T-helper 1 cell treated with Interleukin-12 subunit alpha and Interleukin-12 subunit beta and Interleukin-4 antibody, amounts not matched to agents 30 ng/mL and 1 ng/mL, for 36 hours (primary cell): Measurements from ENCODE around the gene RGL1. TPM values are rescaled to one million over a fixed set of nuclear protein-coding genes. Genes with fewer than 3 reads are reported as not detected.

Source experiments
- intact Hi-C: fragments of 100-400 bp; cut with micrococcal nuclease; formaldehyde crosslinking; loops from one replicate; pipeline ENCODE4 v1.15.1; 2024
- total RNA-seq: library from RNA; stranded (reverse); gene quantifications from 2 replicates; pipeline ENCODE4 v1.2.3, GENCODE V29; 2022

RGL1 gene
- total RNA-seq, 1 donor from 2014 or later: 5.4 TPM

DNA sequence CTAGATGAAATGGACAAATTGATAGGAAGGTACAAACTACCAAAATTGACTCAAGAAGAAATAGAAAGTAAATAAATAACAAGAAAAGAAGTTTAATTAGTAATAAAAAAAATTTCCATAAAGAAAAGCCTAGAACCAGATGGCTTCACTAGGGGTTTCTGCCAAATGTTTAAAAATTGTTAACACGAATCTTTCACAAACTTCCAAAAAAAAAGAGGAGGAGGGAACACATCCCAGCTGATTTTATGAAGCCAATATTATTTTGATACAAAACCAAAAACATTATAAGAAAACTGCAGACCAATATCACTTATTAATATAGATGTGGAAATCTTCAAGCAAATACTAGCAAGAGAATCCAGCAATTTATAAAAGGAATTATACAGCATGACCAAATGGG lies 143.1 kb downstream of the RGL1 start:
- intact Hi-C loops: no loop called here

DNA sequence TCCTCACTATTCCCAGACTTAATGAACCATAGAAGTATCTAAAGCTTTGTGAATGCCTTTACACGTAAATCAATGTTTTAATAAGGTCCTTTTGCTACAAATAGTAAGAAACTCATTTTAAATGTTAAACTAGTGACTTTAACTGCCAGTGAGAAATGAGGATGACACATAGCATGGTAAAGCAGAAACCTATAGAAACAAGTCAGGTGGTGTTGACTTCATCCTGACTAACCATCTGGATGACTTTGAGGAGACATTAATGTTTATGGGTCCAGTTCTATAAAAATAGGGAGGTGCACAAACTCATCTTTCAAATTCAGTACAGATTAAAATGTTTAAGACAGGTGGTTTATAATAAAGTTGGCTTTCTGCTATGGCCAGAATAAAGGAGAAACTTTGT lies 147.2 kb downstream of the RGL1 start:
- intact Hi-C loops: loop anchor here (10.0 kb wide), 2 partner anchors 757 to 1473 kb away; no protein-coding TSS in a partner anchor

DNA sequence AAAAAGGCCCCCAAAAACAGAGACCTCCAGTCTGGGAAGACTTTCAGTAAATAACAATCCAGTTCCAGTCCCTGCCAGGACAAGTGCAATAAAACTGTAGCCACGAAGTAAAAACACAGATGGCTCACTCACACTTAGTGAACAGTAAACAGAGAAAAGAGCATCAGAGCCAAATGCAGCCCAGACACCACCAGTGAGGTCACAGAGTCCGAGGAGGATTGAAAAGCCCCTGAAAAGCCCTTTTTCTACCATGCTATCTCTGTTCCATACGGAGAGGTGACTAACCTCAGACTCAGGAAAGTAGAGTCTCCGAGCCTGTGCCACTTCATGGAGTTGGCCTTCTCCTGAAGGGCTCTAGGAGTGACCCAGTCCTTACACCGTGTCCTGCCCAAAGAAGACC lies 148.1 kb downstream of the RGL1 start:
- intact Hi-C loops: loop anchor here (10.0 kb wide), 2 partner anchors 758 to 1472 kb away; no protein-coding TSS in a partner anchor

DNA sequence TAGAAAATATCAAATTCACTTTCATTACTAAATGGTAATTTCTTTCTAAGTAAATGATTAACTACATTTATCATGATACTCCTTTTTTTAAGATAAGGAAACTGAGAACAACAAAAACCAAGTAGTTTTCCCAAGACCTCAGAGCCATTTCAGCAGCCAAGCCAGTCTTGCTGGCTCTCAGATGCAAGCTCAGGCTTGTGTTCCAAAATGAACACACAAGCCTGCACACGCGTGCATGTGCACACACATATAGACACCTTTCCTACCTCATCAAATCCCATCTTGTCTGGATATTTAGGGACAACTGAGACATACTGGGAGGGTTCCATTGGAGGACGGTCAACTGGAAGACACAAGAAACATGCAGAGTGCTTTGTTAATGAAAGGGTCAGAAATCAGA lies 149.6 kb downstream of the RGL1 start:
- intact Hi-C loops: loop anchor here (10.0 kb wide), 2 partner anchors 760 to 1470 kb away; no protein-coding TSS in a partner anchor

DNA sequence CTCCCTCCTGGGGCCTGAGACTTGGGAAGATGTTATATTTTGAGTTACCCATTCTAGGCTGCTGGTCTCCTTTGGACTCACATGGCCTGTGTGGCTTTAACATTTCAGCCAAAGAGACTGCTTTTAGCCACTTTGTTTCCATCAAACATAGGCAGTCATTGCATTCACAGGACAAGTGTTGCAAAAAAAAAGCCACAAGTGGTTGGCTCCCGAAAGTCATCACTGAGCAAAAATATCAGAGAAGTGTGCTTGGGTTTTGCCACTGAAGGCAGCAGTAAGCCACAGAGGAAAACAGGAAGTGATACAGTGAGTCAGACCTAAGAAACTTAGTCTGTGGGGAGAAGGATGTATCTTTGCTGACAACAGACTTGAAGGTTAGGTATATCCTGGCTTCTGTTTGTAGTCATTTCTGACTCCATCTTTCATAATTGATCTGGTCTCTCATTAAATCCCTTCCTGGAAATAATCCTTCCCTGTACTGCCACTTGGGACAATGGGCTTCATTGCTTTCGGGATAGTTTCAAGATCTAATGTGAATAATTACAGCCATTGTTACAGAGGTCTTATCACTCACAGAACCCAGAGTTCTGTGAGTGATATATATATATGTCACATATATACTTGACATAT lies 151.8 kb downstream of the RGL1 start:
- intact Hi-C loops: loop anchor here (1.0 to 10.0 kb wide), 18 partner anchors 40 to 1680 kb away; partner anchors contain the start of genes ARPC5, EDEM3, SWT1 and TRMT1L

DNA sequence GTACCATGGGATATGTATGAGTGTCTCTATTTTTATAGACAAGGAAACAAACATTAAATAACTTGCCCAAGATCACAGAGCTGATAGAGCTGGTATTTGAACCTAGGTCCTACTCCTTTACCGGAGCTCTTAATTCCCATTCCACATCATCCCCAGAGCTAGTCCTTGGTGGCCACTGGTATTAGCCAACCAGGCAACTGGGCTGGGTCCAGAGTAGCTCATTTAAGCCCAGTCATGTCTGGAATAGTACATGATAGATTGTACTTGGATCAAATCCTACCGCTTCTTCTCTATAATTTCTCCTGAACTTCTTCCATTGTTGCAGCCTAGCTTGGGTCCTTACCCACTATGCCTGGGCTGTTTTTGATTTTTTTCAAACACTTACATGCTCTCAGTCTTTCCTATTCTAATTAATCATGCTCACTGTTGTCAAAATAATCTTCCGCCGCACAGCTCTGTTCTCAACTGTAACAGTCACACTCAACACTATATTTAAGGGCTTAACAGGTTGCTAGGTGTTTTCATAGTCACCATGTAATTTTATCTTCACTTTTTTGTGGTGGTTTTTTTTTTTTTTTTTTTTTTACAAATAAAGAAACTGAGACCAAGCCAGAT lies 152.4 kb downstream of the RGL1 start:
- intact Hi-C loops: loop anchor here (2.0 to 10.0 kb wide), 5 partner anchors 431 to 1467 kb away; partner anchors contain the start of genes EDEM3, SWT1 and TRMT1L

DNA sequence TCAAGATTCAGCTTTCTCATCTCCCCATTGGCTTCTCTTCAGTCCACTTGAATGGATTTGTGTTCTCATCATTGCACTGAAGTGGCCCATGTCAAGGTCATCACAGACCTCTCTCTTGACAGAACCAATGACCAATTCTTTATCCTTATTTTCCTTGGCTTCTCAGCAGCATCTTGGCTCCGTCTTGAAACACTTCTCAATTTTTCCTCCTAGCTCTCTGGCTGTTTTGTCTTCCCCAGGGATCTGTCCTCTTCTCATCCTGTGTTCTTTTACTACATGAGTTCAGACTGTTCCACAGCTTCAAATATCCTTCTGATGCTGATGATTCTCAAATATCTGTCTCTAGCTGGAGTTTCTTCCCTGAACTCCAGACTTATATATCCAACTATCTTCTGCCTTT lies 154.0 kb downstream of the RGL1 start:
- intact Hi-C loops: loop anchor here (10.0 kb wide), 2 partner anchors 764 to 1466 kb away; no protein-coding TSS in a partner anchor

DNA sequence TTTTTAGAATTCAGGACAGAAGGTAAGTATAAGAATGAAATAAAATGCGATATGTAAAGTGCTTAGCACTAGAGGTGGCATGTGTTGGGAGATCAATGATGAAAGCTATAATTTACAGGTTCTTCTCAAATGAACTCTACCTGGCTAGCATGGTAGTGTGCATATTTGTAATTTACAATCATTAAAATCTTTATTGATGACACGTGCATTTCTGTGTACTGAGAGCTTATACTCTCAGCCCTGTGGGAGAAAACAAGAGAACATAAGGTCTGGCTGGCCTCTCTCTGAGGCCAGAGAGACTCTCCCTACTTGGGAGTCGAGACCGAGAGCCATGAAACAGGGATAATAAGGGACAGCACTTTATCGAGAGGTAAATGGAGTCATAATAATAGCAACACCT lies 156.2 kb downstream of the RGL1 start:
- intact Hi-C loops: no loop called here

DNA sequence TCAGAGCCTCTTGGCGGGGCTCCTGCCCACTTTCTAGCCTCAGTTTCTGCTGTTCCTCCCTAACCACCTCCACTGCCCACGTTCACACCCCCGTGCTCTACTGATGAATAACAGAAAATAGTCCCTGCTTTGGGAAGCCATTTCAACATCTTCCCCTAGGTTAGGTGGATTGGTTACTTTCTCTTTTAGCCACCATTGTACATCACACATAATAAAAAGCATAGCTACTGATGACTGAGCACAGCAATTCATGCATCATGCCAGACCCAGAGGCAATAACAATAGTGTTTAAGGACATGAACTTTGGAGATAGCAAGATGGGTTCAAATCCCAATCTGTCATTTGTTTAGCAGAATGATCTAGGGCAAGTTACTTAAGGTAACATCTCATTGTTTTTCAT lies 158.0 kb downstream of the RGL1 start:
- intact Hi-C loops: no loop called here

DNA sequence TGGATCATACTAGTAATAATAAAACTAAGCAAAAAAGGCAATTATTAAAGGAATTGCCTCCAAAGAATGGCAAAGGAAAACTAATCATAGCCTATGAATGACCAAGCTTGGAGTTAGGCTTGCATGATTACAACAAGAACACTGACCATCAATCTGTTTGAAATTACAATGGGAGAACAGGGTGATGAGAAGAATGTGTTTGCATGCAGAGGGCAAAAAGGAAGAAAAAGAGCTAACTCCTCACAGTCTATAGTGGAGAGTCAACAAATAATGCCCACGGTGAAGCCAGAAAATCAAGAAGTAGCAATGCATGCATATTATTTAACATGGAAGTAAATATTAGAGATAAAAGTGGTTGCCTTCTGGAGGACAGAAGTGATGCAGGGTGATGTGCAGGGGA lies 160.8 kb downstream of the RGL1 start:
- intact Hi-C loops: no loop called here

DNA sequence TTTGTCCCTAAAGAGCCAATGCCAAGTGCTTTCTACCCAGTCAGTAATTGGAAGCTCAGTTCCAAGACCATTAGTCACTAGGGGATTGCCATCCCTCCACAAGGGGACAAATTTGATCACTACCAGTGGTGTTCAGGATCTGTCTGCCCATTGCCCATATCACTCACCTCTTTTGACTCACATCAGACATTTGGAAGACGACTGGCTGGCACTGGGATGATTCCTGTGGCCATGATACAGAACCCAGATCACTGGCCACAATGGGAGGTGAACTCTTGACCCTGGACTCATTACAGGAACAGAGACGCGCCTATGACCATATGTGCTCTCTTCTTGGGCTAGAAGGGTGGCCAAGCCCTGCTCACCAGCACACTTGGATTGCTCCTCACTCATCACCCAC lies 161.6 kb downstream of the RGL1 start:
- intact Hi-C loops: no loop called here

DNA sequence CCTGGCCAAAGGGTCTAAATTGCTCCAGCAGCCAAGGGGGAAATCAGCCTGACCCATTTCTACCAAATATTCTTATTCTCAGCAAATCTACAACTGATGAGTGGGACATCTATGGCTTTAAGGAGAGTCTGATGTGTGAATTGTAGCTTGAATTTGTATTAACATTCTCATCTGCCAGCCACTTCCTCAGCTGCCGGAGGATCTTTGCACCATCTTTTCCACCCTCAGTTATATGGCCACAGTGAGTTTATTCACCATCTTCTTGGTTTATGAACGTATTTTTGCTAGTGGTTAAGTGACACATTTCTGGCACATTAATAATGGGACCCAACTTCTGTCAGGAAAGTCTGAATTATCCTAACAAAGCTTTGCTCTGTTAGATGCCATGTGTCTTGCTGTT lies 163.0 kb downstream of the RGL1 start:
- intact Hi-C loops: no loop called here

DNA sequence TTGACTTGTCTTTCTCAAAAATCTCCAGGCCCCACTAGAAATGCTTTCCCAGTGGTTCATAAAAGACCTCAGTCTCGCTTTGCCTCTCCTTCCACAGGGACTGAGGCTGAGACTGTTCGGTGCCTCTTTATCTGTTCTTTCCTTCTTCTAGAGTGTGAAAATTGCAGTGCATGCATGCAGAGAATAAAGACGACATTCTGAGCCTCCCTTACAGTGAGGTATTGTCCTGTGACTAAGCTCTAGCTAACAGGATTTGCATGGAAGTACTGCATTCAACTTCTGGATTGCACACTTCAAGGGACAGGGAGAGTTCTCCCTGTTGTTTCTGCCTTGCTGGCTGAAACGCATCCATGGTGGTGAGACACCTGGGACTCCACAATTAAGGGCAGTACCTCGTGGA lies 163.5 kb downstream of the RGL1 start:
- intact Hi-C loops: no loop called here

DNA sequence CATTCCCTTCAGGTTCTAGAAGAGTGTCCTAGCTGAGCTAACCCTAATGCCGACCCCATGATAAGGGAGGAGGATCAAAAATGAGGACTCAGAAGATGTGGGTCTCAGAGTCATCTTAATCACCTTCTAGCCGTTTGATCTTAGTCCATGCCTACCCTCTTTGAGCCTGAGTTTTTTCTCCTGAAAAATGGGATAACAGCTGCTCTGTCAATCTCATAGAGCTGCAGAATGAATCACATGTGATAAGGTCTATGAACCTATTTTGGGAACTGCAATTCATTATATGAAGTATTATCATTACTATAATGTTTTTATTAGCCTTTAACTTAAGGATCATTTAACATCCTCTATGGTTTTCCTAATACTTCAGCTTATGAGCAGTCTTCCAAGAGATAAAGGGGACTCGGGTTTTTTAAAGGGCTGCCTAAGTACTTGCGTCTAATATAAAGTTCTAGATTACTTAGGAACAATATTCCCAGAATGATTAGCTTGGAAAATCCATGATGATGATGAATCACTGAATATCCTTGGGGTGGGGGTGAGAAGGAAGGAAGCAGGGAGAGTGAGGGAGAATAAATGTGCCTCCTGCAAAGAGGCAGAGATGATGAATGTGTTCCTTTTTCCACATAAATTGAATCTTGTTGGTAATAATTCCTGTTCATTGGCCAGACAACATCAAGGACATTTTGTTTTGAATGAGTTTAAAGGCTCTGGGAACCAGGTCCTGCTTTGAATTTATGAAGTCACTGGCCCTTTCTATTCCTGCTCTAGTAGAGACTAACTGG lies 165.8 kb downstream of the RGL1 start:
- intact Hi-C loops: no loop called here

DNA sequence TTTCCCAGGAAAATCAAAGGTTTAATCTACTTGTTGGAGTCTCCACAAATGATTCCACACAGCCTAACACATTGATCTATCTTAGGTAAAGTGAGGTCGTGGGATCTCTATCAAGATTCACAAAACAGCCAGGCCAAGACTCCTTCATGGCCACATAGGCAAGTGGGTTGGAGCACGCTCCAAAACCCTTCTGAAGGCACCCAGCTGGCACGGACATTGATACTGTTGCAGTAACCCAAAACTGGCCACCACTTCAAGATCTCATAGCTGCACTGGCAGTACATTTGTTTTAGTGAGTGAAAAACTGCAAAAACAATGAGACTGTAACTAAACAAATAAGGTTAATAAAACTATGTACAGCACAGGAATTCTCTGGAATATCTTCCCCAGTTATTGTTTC lies 170.7 kb downstream of the RGL1 start:
- intact Hi-C loops: no loop called here

DNA sequence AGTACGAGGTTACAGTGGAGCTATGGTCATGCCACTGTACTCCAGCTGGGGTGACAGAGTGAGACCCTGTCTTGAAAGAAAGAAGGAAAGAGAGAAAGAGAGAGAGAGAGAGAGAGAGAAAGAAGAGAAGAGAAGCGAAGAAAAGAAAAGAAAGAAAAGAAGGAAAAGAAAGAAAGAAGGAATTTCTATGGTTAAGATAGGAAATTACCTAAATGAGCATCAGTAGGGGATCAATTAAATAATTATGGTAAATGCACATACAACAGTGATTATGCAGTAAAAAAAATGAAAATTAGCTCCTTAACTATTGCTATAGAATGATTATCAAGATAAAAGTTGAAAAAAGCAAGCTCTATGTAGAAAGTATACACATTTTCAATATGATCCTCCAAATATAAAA lies 172.8 kb downstream of the RGL1 start:
- intact Hi-C loops: no loop called here

Other genes starting within 250 kb of the RGL1 start
- gene NCF2, start 214.7 kb upstream of the RGL1 start, total RNA-seq: 25.8 and 28.1 TPM in 2 replicates
- 243 and 249 TPM in 2 replicates for gene ARPC5, start 169.3 kb upstream of the RGL1 start, total RNA-seq
- not detected in 2 replicates for gene APOBEC4, start 151.8 kb upstream of the RGL1 start, total RNA-seq
- 1.8 and 2.8 TPM in 2 replicates for gene COLGALT2, start 232.6 kb downstream of the RGL1 start, total RNA-seq
- 50.1 and 56.6 TPM in 2 replicates for gene TSEN15, start 246.6 kb downstream of the RGL1 start, total RNA-seq